HG02678 (cell line): ENCODE measurements around the gene MOB3A.
A peak's percentile ranks its signal among the peaks of the same experiment; 100 is the strongest.

ENCODE experiments used
- ATAC-seq: cut with Tn5 transposase; IDR thresholded peaks from one replicate; pipeline ENCODE4 v1.9.1; 2021; ENCODE audit warnings: mild to moderate bottlenecking, moderate library complexity; ENCODE audit not compliant: unreplicated experiment

MOB3A gene

DNA sequence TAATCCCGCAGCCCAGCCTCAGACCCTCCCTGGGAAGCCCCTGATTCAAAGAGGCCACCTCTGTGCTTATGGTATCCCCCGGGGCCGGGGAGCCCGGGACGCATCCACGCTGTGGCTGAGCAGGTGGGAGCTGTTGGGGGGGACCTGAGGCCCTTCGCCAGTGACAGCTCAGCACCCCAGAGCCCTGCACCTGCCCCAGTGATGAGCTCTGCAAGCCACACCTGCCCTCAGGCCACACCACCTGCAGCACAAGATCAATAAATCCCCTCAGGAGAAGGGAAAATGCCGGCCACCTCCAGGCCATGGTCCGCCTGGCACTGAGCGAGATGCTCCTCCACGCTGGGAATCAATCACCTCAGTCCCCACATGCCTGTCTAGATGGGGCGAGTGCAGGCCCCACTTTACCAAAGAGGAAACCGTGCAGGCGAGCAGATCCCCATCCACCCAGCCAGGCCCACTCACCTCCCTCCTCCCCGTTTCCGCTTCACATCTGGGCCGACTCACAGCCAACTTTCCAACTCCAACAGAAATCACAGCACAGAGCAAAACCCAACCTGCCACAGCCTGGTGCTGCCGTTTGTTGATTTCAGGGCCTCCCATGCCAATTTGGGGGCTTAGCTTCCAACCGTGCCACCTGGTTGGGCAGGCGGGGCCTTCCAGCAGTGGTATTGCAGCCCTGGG, 12.8 kb downstream of the MOB3A start:
- no peak for ATAC-seq

DNA sequence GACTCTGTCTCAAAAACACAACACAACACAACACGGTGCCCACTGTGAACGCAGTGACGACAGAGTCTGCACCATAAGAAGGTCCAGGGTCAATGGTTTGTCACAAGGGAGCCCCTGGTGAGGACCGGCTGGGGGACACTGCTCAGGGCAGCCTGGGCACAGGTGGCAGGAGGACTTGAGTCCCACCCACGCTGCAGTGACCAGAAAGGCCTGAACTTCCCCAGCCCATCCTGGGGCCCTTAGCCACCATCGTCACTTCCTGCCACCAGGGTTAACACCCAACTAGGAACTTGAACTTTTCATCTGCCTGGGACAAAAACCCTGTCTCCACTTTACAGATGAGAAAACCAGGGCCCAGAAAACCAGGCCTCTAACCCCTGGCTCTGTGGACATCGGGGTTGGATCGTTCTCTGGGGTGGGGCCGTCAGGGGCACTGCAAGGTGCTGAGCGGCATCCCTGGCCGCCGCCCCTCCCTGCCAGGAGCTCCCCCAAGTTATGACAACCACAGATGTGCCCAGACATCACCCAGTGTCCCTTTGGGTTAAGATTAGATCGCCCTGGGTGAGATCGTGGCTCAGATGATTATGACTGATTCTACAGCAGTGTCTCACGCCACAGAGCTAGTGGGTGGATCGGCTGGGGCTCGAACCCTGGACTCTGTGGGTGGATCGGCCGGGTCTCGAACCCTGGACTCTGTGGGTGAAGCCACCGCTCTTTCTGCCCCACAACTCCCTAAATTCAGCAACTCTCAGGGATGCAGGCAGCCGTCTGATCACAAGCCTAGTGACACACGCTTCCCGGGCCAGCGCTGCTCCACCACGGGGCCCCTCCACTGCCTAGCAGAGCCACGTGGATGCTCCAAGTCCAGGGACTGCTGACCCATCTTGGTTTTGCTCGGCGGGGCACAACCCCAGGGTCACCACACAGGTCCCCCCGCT, 14.0 kb downstream of the MOB3A start:
- no peak for ATAC-seq

DNA sequence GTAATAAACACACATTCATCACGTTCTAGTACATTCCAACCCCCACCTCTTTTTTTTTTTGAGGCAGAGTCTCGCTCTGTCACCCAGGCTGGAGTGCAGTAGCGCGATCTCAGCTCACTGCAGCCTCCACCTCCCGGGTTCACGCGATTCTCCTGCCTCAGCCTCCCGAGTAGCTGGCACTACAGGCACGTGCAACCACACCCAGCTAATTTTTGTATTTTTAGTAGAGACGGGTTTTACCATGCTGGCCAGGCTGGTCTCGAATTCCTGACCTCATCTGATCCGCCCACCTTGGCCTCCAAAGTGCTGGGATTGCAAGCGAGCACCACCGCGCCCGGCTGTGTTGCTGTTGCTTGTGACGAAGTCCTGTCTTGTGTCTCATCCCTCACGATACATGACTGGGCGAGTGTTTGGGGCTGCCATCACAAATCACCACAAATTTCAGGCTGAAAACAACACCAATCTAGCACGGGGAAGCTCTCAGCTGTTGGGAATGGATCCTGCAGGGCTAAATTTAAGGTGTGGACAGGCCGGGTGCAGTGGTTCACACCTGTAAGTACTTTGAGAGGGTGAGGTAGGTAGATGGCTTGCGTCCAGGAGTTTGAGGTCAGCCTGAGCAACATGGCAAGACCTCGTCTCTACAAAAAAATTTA, 15.7 kb downstream of the MOB3A start:
- ATAC-seq = no peak

DNA sequence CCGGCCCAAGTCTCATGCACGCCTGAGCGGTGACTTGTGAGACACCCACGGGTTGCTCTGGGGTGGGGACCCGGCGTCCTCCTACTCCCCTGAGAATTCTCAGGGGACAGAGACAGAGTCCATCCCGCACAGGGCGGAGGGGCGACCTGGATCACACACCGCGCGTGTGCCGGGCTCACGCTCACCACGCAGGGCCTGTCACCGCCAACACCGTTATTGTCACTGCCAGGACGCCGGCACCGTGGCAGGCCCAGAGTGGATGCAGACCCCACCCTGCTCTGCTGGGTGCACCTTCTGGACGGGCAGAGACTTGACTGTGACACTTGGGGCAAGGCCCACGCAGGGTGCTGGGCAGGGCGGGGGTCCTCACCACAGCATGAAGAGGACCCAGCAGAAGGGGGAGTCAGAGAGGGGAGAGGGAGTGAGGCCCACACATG, 16.2 kb downstream of the MOB3A start:
- ATAC-seq = no peak

DNA sequence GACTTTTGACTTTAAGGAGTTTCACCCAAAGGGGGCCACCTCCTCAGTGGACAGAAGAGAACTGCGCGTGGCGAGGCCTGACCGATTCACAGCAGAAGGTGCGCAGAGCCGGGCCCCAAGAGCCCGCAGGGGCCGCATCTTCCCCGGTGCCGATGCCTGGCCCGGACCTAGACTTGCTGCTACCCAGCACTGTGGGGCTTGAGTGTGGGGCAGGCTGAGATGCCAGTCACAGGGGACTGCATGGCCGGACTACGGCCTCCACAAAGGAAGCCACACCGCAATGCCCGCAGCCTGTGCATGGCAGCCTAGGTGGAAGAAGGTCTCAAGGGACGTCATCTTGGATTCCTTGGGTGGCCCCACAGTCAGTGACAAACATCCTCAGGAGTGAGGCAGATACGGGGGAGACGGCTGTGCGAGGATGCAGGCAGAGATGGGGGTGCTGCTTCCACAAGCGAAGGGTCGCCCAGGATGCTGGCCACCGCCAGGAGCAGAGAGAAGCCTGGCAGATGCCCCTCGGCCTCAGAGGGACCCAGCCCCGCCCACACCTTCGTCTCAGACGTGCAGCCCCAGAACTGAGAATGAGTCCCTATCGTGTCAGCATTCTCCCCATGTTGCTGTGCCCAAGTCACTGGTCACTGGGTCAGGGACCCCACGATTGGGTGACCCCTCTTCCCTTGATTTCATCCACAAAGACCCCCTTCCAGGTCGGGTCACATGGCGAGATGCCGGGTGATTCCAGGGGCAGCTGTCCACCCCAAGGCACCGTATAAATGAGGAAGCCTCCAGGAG, 16.9 kb downstream of the MOB3A start:
- ATAC-seq = no peak

DNA sequence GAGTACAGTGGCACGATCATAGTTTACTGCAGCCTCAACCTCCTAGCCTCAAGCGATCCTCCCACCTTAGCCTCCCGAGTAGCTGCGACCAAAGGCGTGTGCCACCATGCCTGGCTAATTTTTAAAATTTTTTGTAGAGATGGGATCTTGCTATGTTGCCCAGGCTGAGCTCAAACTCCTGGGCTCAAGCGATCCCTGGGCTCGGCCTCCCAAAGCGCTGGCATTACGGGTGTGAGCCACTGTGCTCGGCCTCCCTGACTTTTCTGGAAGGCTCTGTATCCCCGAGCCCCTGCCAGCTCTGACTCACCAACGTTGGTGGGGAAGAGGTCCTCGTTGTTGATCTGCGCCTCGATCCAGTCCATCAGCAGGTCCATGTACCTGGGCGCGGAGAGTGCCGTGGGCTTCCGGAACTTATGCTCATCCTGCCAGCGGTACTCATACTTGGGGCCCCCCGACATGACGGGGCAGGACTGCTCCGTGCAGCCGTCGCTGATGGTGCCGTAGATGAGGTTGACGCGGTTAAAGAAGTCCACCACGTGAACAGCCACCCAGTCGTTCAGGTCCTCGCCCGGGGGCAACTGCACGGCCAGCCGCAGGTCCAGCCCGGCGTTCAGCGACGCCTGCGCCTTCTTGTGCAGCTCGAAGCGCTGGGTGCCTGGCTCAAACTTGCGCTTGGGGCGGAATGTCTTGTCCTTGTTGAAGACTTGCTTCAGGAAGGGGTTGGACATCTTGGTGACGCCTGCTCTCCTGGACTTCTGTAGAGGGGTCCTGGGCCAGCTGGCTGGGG, 18.1 kb downstream of the MOB3A start:
- no peak for ATAC-seq

DNA sequence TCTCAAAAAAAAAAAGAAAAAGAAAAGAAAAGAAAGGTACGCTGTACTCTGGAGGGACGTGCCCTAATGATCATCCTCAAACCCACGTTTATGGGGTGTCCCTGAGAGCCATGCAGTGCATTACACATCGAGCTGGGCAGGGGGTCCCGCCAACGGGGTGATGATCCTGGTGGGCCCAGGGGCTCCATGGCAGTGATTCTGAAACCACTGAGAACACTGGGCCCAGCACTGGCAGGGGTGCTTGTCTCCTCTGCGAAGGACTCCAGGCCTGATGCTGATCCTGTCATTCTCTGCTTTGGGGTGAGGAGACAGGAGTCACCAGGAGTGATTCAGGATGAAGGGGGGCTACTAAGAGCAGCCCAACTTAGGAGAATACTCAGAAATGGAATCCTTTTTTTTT, 18.7 kb downstream of the MOB3A start:
- no peak for ATAC-seq

DNA sequence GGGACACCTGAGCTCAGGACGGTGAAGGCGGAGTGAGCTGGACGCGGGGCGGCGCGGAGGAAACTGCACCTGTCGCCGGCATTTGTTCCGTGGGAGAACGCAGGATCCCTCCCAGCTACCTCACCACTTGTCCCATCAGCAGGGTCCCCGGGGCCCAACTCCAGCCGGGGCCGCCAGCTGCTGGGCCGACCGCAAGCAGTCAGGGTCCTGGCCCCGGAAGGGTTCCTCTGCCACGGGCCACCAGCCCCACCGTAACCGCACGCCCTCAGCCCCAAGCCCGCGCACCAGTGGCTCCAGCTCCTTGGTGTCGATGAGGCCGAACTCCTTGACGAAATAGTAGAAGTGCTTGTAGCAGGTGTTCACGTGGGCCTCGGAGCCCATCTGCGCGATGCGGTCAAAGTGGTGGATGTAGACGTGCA, 19.6 kb downstream of the MOB3A start:
- ATAC-seq = no peak

DNA sequence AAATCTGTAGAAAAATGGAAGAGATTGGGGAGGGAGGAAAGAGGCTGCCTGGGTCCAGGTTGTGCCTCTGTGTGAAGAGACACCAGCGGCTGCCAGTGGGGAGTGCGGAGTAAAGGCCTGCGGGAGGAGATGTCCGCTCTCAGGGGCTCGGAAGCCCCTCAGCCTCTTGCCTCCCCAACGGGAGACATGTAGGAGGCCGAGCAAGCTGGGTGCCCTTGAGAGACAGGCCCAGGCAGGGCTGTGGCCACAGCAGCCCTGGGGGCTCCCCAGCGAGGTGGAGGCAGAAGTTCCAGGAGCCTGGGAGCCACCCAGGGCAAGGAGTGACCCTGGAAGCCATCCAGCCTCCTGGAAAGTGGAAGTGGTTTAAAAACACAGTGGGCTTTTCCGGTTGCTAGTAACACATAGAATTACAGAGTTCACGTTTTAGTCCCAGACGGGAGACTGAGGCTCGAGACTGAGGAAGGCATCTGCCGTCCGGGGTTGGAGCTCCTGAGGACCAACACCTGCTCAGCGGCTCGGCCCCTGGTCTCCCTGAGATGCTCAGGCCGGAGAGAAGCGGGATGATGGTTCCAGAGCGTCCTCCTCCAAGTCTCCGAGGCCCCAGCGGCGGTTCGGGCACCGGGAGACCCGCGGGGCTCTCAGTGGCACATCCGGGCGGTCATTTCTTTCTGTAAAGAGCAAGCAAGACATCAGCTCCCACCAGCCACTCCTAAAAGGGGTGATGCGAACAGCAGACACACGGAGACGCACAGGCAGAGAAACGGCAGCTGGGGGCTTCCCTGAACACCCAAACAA, 23.2 kb downstream of the MOB3A start:
- ATAC-seq = no peak

DNA sequence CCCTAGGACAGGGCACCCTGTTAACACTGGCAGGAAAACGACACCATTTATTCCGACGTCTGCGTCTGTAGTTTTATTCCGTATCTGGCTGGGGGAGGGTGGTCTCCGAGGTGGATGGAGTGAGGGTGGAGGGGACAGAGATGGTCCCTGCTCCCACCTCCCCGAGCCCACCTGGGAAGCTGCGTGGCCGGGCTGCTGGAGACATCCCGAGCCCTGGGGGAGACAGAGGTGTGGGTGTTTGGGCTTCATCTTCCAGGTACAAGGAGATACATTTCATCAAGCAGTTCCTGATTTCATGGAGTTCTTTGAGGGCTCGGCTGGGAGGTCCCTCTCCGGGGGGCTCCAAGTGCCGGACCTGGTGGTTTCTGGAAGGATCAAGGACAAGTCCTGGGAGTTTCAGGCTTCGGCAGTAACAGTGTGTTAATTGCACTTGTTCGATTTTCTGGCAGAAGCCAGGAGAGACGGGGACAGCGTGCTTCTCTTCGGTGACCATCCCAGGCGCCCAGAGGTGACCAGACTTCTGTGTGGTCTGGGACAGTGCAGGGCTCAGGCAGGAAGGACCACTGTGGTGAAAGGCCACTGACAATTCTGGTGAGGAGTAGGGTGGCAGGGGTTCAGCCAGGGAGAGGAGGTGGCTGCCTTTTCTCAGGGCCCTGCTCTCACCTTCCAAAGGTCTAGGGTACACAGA, 25.0 kb downstream of the MOB3A start:
- ATAC-seq = no peak

DNA sequence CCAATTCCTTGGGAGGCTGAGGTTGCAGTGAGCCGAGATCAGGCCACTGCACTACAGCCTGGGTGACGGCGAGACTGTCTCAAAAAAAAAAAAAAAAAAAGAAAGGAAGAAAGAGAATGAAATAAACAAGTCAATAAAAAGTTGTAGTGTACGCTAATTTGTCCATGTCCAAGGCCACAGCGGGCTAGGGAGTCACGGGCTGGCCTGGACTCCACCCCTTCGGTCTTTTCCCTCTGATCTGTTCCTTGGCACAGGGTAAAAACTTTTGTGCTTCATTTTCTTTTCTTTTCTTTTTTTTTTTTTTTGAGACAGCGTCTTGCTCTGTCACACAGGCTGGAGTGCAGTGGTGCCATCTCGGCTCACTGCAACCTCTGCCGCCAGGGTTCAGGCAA, 25.7 kb downstream of the MOB3A start:
- ATAC-seq = no peak

DNA sequence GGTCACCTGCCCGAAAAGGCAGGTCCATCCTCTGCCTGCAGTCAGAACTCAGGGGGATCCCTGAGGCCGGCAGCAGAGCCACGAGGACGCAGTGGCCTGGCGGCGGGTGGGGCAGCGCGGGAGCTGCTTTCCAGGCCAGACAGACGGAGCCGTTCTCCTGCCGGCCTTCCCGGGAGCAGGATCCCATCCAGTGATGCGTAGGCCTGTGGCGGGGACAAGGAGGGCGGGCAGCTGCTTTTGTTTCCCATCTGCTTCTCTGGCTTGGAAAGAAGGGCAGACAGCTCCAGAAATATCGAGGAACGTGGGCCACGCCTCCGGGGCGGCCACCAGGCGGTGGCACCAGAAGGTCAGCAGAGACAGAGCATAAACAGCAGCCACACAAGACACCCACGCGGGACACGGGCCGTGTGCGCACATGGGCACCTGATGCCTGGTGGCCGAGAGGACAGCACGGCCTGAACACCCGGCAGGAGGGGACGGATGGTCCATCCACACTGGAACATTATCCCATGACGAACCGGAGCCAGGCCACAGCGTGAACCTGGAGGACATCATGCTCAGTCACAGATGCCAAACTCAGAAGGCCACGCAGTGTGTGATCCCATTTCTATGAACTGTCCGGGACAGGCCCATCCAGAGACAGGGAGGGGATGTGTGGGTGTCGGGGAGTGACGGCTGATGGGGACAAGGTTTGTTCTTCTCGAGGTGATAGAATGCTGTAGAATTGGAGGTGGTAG, 31.2 kb downstream of the MOB3A start:
- ATAC-seq = no peak

DNA sequence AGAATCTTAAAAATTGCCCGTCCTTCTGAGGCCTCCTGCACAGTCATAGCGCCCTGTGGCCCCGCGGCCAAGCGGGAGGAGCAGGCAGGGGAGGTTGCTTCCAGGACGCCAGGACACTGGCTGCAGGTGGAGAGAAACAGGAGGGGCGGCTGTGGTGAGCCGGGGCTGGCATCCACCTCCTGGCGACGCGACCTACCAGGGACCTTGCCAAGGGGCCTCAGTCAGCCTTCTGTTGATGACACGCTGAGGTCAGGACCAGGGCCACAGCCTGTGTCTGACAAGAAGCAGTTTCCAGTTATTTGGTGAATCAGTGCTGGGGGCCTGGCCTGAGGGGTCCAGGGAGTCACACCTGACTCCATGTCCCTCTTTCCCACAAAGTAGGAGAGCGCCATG, 31.7 kb downstream of the MOB3A start:
- ATAC-seq = no peak

DNA sequence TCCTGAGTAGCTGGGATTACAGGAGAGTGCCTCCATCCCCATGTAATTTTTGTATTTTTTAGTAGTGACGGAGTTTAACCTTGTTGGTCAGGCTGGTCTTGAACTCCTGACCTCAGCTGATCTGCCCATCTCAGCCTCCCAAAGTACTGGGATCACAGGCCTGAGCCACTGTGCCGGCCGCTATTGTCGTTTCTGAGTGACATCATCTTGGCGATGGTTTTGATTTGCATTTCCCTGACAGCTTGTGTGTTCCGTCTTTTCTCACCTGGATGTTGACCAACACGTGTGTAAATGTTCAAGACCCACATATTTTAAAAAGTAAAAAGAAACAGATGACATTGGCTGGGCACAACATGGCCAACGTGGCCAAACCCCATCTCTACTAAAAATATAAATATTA, 32.3 kb downstream of the MOB3A start:
- no peak for ATAC-seq

DNA sequence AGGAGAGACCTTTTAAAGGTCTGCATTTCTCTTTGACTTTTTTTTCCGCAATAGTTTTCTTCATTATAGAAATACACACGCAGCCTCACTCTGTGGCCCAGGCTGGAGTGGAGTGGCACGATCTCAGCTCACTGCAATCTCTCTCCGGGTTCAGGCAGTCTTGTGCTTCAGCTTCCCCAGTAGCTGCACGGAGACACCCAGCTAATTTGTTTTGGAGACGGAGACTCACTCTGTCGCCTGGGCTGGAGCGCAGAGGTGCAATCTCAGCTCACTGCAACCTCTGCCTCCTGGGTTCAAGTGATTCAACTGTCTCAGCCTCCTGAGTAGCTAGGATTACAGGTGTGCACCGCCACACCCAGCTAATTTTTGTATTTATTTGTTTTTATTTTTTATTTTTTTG, 33.4 kb downstream of the MOB3A start:
- ATAC-seq = no peak

DNA sequence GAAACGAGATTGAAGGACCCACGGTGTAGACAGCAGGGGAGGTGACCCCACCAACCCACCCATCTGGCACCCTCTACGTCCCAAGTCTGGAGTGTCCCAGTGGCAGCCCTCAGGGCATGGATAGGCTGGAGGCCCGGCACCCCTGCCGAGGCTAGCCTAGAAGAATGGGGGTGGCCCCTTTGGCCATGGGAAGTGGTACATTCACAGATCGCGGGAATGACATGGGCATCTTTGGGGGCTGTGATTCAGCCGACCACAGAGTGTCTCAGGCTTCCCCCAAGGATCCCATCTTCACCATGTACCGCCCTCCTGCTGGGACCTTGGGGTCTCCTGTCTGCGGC, 33.8 kb downstream of the MOB3A start:
- no peak for ATAC-seq

DNA sequence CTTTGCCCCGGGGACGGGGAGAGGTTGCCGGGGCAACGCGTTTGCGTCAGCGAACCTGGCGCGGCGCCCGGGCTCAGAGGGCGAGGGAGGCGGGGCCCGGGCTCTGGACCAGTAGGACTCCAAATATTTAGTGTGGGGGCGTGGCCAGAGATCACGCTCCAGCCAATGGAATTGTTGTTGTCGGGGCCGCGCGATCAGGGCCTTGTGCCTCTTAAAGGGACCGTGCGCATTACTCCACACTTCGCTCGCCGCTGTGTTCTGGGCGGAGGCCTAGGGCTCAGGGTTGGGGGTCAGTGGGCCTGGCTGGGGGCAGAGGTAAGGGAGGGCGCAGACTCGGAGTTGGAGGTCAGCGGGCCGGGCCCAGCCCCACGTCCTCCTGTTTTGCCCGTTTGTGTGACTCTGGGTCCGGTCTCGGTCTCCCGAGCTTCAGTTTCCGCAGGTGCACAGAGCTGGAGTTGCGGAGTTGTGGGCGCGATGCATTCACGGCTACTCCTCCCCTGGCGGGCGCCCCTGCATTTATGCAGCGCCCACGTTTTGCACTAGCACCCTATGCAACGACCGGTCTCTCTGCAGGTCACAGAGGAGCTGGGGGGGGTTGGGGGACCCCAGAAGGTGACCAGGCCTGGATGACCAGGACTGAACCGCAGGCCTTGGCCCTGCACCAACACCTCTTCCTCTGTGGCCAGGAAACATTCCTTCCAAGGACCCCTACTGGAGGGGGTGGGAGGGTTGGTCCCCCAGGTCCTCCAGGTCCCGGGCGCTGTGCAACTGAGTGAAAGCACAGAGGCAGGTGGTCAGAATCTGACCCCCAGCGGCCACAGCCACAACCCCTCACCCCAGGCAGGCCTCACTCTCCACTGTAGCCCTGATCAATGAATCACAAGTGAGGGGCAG, 34.4 kb downstream of the MOB3A start:
- peak; percentile 83 for ATAC-seq
